ENCODE data around the gene HNRNPLL. TPM values are rescaled to one million over a fixed set of nuclear protein-coding genes. Genes with fewer than 3 reads are reported as not detected.

The HNRNPLL gene
- total and polyA plus RNA-seq, 2 experiments from 2014 or later, result 42.5 to 53.4 TPM

DNA sequence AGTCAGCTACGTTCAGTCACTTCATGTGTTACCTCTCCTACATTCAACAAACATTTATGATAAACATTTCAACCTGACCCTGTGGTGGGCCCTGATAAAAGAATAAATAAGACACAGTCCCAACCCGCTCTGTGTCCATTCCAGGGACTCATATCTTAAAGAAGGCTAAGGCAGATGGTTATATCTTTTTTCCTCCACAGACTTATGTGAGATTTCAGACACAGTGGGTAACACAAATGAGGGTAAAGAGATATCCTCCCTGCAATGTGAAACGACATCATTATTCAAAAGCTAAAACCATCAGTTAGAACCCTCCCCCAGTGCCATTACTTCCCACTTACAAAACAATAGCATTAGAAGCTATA lies 11.1 kb upstream of the HNRNPLL start:
- H3K27ac Mint-ChIP-seq, result no peak overlapping the region
- H3K36me3 Mint-ChIP-seq (ENCODE audit: low read depth), result no peaks in the 10 kb centered on the region

More for the DNA sequence above, 11.1 kb upstream of the HNRNPLL start:
- H3K9me2 ChIP-seq (ENCODE audit: insufficient read depth), result no peaks in the 10 kb centered on the region; the same call in 1 of the 2 replicates
- no peak overlapping the region for H3K4me3 Mint-ChIP-seq
- H3K4me1 Mint-ChIP-seq, result peaks cover 17% of the 10 kb centered on the region
- H3K9me3 Mint-ChIP-seq, result no peaks in the 10 kb centered on the region
- no peaks in the 10 kb centered on the region for H3K27me3 ChIP-seq (ENCODE audit: insufficient read depth)
- 0 out of 2 replicates have a peak overlapping the region, but pooled peaks have one; percentile 23 for H3K4me2 ChIP-seq
- H3K4me1 ChIP-seq (ENCODE audit: insufficient read depth), result peaks cover 11% of the 10 kb centered on the region; the same call in 1 of the 2 replicates
- no peak for TF ChIP-seq STAT1 (IDR thresholded peaks at IDR 0.05; ENCODE audit: unreplicated experiment)
- no peak for TF ChIP-seq NANOG (IDR thresholded peaks at IDR 0.05; ENCODE audit: borderline replicate concordance)
- TF ChIP-seq ZNF114 (CRISPR knock-in tag; IDR thresholded peaks at IDR 0.05), result no peak
- no peak for TF ChIP-seq ZNF331 (CRISPR knock-in tag; IDR thresholded peaks at IDR 0.05; ENCODE audit: low read depth)
- no peak for TF ChIP-seq EZH2 (IDR thresholded peaks at IDR 0.05; ENCODE audit: low read depth, unreplicated experiment)
- TF ChIP-seq ZNF462 (CRISPR knock-in tag; IDR thresholded peaks at IDR 0.05), result no peak
- no peak for TF ChIP-seq JUNB (IDR thresholded peaks at IDR 0.05; ENCODE audit: unreplicated experiment)
- TF ChIP-seq CREB1 (CRISPR knock-in tag; IDR thresholded peaks at IDR 0.05; ENCODE audit: low read depth), result no peak
- TF ChIP-seq, protein P1, sequence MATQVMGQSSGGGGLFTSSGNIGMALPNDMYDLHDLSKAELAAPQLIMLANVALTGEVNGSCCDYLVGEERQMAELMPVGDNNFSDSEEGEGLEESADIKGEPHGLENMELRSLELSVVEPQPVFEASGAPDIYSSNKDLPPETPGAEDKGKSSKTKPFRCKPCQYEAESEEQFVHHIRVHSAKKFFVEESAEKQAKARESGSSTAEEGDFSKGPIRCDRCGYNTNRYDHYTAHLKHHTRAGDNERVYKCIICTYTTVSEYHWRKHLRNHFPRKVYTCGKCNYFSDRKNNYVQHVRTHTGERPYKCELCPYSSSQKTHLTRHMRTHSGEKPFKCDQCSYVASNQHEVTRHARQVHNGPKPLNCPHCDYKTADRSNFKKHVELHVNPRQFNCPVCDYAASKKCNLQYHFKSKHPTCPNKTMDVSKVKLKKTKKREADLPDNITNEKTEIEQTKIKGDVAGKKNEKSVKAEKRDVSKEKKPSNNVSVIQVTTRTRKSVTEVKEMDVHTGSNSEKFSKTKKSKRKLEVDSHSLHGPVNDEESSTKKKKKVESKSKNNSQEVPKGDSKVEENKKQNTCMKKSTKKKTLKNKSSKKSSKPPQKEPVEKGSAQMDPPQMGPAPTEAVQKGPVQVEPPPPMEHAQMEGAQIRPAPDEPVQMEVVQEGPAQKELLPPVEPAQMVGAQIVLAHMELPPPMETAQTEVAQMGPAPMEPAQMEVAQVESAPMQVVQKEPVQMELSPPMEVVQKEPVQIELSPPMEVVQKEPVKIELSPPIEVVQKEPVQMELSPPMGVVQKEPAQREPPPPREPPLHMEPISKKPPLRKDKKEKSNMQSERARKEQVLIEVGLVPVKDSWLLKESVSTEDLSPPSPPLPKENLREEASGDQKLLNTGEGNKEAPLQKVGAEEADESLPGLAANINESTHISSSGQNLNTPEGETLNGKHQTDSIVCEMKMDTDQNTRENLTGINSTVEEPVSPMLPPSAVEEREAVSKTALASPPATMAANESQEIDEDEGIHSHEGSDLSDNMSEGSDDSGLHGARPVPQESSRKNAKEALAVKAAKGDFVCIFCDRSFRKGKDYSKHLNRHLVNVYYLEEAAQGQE (IDR thresholded peaks at IDR 0.05; ENCODE audit: unreplicated experiment), result no peak
- TF ChIP-seq POLR2AphosphoS5 (IDR thresholded peaks at IDR 0.05; ENCODE audit: low read depth), result no peak
- TF ChIP-seq, protein P2, sequence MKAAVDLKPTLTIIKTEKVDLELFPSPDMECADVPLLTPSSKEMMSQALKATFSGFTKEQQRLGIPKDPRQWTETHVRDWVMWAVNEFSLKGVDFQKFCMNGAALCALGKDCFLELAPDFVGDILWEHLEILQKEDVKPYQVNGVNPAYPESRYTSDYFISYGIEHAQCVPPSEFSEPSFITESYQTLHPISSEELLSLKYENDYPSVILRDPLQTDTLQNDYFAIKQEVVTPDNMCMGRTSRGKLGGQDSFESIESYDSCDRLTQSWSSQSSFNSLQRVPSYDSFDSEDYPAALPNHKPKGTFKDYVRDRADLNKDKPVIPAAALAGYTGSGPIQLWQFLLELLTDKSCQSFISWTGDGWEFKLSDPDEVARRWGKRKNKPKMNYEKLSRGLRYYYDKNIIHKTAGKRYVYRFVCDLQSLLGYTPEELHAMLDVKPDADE (IDR thresholded peaks at IDR 0.05), result no peak
- TF ChIP-seq, protein P3, sequence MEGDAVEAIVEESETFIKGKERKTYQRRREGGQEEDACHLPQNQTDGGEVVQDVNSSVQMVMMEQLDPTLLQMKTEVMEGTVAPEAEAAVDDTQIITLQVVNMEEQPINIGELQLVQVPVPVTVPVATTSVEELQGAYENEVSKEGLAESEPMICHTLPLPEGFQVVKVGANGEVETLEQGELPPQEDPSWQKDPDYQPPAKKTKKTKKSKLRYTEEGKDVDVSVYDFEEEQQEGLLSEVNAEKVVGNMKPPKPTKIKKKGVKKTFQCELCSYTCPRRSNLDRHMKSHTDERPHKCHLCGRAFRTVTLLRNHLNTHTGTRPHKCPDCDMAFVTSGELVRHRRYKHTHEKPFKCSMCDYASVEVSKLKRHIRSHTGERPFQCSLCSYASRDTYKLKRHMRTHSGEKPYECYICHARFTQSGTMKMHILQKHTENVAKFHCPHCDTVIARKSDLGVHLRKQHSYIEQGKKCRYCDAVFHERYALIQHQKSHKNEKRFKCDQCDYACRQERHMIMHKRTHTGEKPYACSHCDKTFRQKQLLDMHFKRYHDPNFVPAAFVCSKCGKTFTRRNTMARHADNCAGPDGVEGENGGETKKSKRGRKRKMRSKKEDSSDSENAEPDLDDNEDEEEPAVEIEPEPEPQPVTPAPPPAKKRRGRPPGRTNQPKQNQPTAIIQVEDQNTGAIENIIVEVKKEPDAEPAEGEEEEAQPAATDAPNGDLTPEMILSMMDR (conservative IDR thresholded peaks at IDR 0.05; ENCODE audit: low read depth in 2 of 2), result no peak
- no peak for TF ChIP-seq EZH2phosphoT487 (IDR thresholded peaks at IDR 0.05; ENCODE audit: unreplicated experiment)
- H3F3A ChIP-seq (replicated peaks; ENCODE audit: low read depth), result no peaks in the 10 kb centered on the region
- no peak for DNase-seq (ENCODE audit: low spot score)
- H3K79me2 ChIP-seq (replicated peaks; ENCODE audit: insufficient read depth), result no peaks in the 10 kb centered on the region
- no peaks in the 10 kb centered on the region for H3K36me3 ChIP-seq (ENCODE audit: insufficient read depth)
- no peak overlapping the region for H3K4me3 ChIP-seq
- peak overlapping the region; percentile 80; the same call in 1 of the 2 replicates for H2AFZ ChIP-seq
- no peaks in the 10 kb centered on the region for H3K27me3 Mint-ChIP-seq (ENCODE audit: insufficient read depth, low read depth, poor library complexity)
- H4K20me1 ChIP-seq (replicated peaks; ENCODE audit: insufficient read depth), result no peaks in the 10 kb centered on the region
- H3K27ac ChIP-seq (ENCODE audit: low read depth), result no peak overlapping the region
- ATAC-seq, result no peak
